ENCODE results near the gene LIMA1.
"Not testable (repeated sequence)": the region's sequence is repeated elsewhere in the genome, so short reads cannot be mapped to it uniquely, and the experiment has no call there.

Gene LIMA1

GRCh38 chr12:50283229-50283923, at the start of gene LIMA1:
LIMA1 (minus strand) TSS chr12:50283520; CDS start chr12:50248751, 34,769 bp downstream.
- no peaks in the 10 kb centered on the region for H3K9me3 ChIP-seq (ENCODE audit: control insufficient read depth, insufficient read depth, low read length)
- 0 out of 2 replicates have a peak, but pooled peaks cover 2% of the 10 kb centered on the region for H3F3A ChIP-seq (ENCODE audit: control insufficient read depth, insufficient read depth)
- peaks cover 10% of the 10 kb centered on the region for H3K79me2 ChIP-seq (ENCODE audit: control insufficient read depth, low read length)
- peaks cover 23% of the 10 kb centered on the region for H3K27me3 ChIP-seq (ENCODE audit: control insufficient read depth, low read length)
- peak within 1 kb of the TSS; percentile 91 for H3K4me3 ChIP-seq (ENCODE audit: low read length)
- peak within 1 kb of the TSS; percentile 91 for H3K4me2 ChIP-seq (ENCODE audit: low read length)
- H3K4me1 ChIP-seq (ENCODE audit: control insufficient read depth, low read length): peaks cover 17% of the 10 kb centered on the region
- no peak within 1 kb of the TSS for H3K27ac ChIP-seq (ENCODE audit: low read depth, low read length)
- no peak for TF ChIP-seq EZH2phosphoT487 (IDR thresholded peaks at IDR 0.05; ENCODE audit: borderline replicate concordance, low read length)
- TF ChIP-seq, protein P1, sequence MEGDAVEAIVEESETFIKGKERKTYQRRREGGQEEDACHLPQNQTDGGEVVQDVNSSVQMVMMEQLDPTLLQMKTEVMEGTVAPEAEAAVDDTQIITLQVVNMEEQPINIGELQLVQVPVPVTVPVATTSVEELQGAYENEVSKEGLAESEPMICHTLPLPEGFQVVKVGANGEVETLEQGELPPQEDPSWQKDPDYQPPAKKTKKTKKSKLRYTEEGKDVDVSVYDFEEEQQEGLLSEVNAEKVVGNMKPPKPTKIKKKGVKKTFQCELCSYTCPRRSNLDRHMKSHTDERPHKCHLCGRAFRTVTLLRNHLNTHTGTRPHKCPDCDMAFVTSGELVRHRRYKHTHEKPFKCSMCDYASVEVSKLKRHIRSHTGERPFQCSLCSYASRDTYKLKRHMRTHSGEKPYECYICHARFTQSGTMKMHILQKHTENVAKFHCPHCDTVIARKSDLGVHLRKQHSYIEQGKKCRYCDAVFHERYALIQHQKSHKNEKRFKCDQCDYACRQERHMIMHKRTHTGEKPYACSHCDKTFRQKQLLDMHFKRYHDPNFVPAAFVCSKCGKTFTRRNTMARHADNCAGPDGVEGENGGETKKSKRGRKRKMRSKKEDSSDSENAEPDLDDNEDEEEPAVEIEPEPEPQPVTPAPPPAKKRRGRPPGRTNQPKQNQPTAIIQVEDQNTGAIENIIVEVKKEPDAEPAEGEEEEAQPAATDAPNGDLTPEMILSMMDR (IDR thresholded peaks at IDR 0.05; ENCODE audit: low read depth, low read length, poor library complexity, severe bottlenecking): no peak
- no peaks in the 10 kb centered on the region for H4K20me1 ChIP-seq (ENCODE audit: control insufficient read depth, insufficient read depth, low read depth, low read length)
- no peaks in the 10 kb centered on the region for H3K9me2 ChIP-seq (replicated peaks; ENCODE audit: control insufficient read depth, low read length)
- H3K36me3 ChIP-seq (ENCODE audit: control insufficient read depth, low read length): no peaks in the 10 kb centered on the region

GRCh38 chr12:50331745-50332144, 48.4 kb upstream of the LIMA1 start:
- Histone ChIP-seq H3K9me3 (ENCODE audit: control insufficient read depth, insufficient read depth, low read length) (no peaks in the 10 kb centered on the region), H3K4me3 (ENCODE audit: low read length) (no peak overlapping the region), H3K36me3 (ENCODE audit: control insufficient read depth, low read length) (no peaks in the 10 kb centered on the region), H3F3A (ENCODE audit: control insufficient read depth, insufficient read depth) (no peaks in the 10 kb centered on the region), H3K4me1 (ENCODE audit: control insufficient read depth, low read length) (no peaks in the 10 kb centered on the region), H3K27me3 (ENCODE audit: control insufficient read depth, low read length) (no peaks in the 10 kb centered on the region), H3K4me2 (ENCODE audit: low read length) (no peak overlapping the region), H3K79me2 (ENCODE audit: control insufficient read depth, low read length) (no peaks in the 10 kb centered on the region), H3K9me2 (replicated peaks; ENCODE audit: control insufficient read depth, low read length) (no peaks in the 10 kb centered on the region), H3K27ac (ENCODE audit: low read depth, low read length) (no peak overlapping the region), H4K20me1 (ENCODE audit: control insufficient read depth, insufficient read depth, low read depth, low read length) (no peaks in the 10 kb centered on the region)
- no peak for TF ChIP-seq EZH2phosphoT487 (IDR thresholded peaks at IDR 0.05; ENCODE audit: borderline replicate concordance, low read length)
- TF ChIP-seq, protein P1 (IDR thresholded peaks at IDR 0.05; ENCODE audit: low read depth, low read length, poor library complexity, severe bottlenecking): no peak

DNA sequence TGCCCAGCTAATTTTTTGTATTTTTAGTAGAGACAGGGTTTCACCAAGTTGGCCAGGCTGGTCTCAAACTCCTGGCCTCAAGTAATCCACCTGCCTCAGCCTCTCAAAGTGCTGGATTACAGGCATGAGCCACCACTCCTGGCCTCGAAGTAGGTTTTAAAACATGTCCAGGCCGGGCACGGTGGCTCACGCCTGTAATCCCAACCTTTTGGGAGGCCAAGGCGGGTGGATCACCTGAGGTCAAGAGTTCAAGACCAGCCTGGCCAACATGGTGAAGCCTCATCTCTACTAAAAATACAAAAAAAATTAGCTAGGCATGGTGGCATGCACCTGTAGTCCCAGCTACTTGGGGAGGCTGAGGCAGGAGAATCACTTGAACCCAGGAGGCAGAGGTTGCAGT, 45.3 kb upstream of the LIMA1 start:
- H3K27me3 ChIP-seq (ENCODE audit: control insufficient read depth, low read length); H3K27ac ChIP-seq (ENCODE audit: low read depth, low read length); H3K9me3 ChIP-seq (ENCODE audit: control insufficient read depth, insufficient read depth, low read length); H3K9me2 ChIP-seq (replicated peaks; ENCODE audit: control insufficient read depth, low read length); H3F3A ChIP-seq (ENCODE audit: control insufficient read depth, insufficient read depth); H3K79me2 ChIP-seq (ENCODE audit: control insufficient read depth, low read length); H4K20me1 ChIP-seq (ENCODE audit: control insufficient read depth, insufficient read depth, low read depth, low read length); H3K36me3 ChIP-seq (ENCODE audit: control insufficient read depth, low read length); H3K4me2 ChIP-seq (ENCODE audit: low read length); H3K4me3 ChIP-seq (ENCODE audit: low read length); H3K4me1 ChIP-seq (ENCODE audit: control insufficient read depth, low read length): not testable (repeated sequence)

DNA sequence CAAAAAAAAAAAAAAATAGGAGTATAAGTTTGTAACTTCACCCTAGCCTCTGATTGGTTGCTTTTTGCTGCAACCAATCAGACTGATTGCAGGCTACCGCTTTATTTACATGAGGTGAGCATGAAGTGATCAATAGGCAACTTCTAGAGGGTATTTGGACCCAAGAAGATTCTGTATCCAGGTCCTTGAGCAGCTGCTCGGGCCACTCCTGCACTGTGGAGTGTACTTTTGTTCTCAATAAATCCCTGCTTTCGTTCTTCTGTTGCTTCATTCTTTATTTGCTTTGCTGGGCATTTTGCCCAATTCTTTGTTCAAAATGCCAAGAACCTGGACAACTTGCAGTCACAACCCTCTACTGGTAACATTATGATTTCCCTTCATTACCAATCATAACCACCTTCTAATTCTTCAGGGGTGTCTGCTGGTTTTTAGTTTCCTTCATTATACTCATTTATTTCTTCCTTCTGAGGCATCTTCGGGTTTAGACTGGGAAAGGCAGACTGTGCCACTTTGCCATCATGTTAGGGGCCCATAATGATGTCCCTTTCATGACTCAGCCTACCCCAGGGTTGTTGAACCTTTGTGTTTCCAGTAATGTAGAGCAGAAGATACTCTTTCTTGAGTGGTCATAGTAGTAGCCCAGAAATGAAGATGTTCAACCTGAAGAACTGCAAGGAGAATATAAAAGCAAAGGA, 43.4 kb upstream of the LIMA1 start:
- H3K27ac ChIP-seq (ENCODE audit: low read depth, low read length): no peak overlapping the region
- no peak overlapping the region for H3K4me3 ChIP-seq (ENCODE audit: low read length)
- H3K9me3 ChIP-seq (ENCODE audit: control insufficient read depth, insufficient read depth, low read length): no peaks in the 10 kb centered on the region
- TF ChIP-seq, protein P1 (IDR thresholded peaks at IDR 0.05; ENCODE audit: low read depth, low read length, poor library complexity, severe bottlenecking): no peak
- TF ChIP-seq EZH2phosphoT487 (IDR thresholded peaks at IDR 0.05; ENCODE audit: borderline replicate concordance, low read length): no peak
- H3K9me2 ChIP-seq (replicated peaks; ENCODE audit: control insufficient read depth, low read length): no peaks in the 10 kb centered on the region
- no peak overlapping the region for H3K4me2 ChIP-seq (ENCODE audit: low read length)
- H3K79me2 ChIP-seq (ENCODE audit: control insufficient read depth, low read length): no peaks in the 10 kb centered on the region
- no peaks in the 10 kb centered on the region for H3K27me3 ChIP-seq (ENCODE audit: control insufficient read depth, low read length)
- no peaks in the 10 kb centered on the region for H3F3A ChIP-seq (ENCODE audit: control insufficient read depth, insufficient read depth)
- H4K20me1 ChIP-seq (ENCODE audit: control insufficient read depth, insufficient read depth, low read depth, low read length): no peaks in the 10 kb centered on the region
- no peaks in the 10 kb centered on the region for H3K36me3 ChIP-seq (ENCODE audit: control insufficient read depth, low read length)
- H3K4me1 ChIP-seq (ENCODE audit: control insufficient read depth, low read length): no peaks in the 10 kb centered on the region
